IPS-NIHi7 (cell line): ENCODE measurements around the gene GREM1.

Experiments used
- DNase-seq: peaks from one replicate; pipeline ENCODE4 v3.0.0; 2012; ENCODE audit warnings: mixed read lengths; ENCODE audit errors: extremely low spot score

GREM1 gene

GRCh38 chr15:32717426-32718226, at the start of gene GREM1:
TSS of gene GREM1 (plus strand) at chr15:32718004. CDS start at chr15:32730691, 12,687 bp downstream.
- DNase-seq = peak; percentile 67

GRCh38 chr15:32668942-32669341, 48.9 kb upstream of the GREM1 start:
- peak; percentile 58 for DNase-seq

DNA sequence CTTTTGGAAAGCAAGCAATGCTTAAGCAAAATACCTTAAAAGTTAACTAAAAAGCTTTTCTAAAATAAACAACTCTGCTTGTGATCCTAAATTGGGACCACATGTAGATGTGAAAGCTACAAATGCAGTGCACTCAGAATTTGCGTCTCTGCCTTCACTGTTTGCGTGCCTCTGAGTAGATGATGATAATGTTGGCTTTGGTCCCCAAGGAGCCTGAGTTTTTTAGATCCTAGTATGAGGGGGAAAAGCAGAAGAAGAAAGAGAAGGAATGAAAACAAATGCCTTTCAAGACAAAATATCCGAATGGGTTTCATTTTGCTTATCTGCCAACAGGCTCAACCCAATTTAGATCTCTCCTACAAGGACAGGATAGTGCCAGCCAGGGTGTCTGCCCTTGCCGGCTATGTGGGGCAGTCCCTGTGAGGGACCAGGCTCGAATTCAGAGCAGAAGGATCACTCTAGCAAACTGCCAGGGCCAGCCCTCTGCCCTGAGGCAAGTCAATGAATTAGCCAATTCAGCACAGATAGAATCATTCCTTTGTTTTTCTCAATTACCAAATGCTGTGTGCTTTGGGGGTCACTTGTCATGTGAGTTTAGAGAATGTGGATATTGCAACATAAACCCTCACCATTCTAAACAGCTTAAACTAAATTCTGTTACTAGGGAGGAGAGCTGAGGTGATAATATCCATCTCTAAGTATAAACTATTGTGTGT, 47.8 kb upstream of the GREM1 start:
- peak; percentile 35 for DNase-seq

- DNase-seq = no peak
Observed at GRCh38 chr15:32670623-32671022, 47.2 kb upstream of the GREM1 start.

- no peak for DNase-seq
Observed at GRCh38 chr15:32671339-32672325, 46.2 kb upstream of the GREM1 start.

GRCh38 chr15:32674681-32675080, 43.1 kb upstream of the GREM1 start:
- DNase-seq = no peak

DNA sequence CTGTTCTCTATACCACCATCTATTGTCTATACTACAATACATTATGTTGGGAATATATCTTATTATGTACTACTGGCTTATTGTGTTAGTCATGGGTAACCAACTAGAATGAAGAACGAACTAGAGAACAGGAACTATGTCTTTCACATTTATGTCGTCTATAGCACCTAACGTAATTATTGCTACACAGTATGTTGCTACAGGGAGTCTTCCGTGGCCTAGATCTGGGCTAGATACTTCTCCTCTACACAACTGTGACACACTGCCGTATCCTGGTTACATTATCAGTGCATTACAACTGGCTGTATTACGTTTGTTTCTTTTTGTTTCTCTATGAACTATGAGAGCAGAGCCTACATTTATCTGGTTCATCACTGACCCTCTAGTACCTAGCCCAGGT, 42.3 kb upstream of the GREM1 start:
- DNase-seq = no peak

DNA sequence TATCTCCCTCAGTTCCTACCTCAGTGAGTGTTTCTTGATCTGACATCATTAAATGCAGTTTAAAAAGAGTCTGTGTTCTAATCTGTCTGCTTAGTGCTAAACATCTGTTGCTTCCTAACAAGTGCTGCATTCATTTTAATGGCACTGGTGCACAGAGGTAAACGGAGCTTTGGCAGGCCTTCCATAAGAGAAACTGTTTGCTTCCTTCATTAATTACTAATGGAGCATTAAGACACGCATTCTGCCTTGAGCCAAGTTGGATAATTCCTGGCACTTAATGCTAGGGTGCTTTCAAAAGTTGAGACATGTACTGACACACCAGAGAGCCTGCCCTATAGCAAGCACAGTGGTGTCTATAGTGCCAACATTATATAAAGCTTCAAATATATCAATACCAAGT, 41.6 kb upstream of the GREM1 start:
- no peak for DNase-seq

- DNase-seq = no peak
Observed at GRCh38 chr15:32677238-32677750, 40.5 kb upstream of the GREM1 start.

DNA sequence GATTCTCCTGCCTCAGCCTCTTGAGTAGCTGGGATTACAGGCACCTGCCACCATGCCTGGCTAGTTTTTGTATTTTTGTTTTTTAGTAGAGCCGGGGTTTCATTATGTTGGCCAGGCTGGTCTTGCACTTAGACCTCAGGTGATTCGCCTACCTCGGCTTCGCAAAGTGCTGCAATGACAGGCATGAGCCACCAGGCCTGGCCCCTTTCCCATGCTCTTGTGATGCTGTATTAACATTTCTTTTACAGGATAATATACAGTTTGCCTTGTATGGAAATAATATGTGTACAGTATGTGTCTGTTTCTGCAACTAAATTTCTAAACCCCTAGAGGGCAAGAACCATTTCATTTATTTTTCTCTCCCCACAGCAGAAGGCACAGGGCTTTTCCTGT, 38.5 kb upstream of the GREM1 start:
- no peak for DNase-seq

- no peak for DNase-seq
Observed at GRCh38 chr15:32682569-32682968, 35.2 kb upstream of the GREM1 start.

- no peak for DNase-seq
Observed at GRCh38 chr15:32682977-32683630, 34.7 kb upstream of the GREM1 start.

GRCh38 chr15:32683906-32684584, 33.8 kb upstream of the GREM1 start:
- DNase-seq = no peak

- DNase-seq = no peak
Observed at GRCh38 chr15:32685576-32685975, 32.2 kb upstream of the GREM1 start.

DNA sequence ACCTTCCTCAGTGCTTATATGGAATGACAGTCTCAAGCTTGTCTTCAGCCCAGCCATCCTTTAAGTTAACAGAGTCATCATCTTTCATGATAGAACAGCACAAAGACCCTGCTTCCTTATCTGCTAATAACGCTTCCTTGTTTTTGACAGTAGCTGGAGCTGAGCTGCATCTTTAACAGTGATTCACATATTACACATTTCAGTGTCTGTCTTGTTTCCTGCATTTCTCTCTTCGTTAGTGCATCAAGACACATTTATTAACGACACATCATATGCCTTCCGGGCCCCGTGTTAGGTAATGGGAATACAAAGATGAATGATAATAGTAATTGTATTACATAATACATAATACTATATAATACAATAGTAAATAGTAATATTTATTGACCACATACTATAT, 30.2 kb upstream of the GREM1 start:
- DNase-seq = no peak

- DNase-seq = no peak
Observed at GRCh38 chr15:32688151-32688639, 29.6 kb upstream of the GREM1 start.

GRCh38 chr15:32690941-32691688, 26.7 kb upstream of the GREM1 start:
- DNase-seq = no peak

DNA sequence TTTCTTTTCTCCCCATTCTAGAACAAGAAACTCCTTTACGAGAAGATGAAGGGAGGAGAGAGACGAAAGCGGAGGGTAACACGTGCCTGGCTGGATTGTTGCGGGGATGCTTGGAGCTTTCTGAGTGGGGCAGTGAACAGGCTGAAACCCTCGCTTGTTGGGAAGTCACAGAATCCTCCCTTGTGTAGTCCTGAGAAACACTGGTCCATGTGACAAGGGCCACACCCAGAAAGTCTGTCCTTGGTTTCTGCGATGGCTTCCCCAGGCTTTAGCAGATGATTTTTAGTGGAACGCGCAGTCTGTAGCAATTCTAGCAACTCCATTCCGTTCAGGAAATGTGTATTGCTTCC, 26.1 kb upstream of the GREM1 start:
- no peak for DNase-seq

DNA sequence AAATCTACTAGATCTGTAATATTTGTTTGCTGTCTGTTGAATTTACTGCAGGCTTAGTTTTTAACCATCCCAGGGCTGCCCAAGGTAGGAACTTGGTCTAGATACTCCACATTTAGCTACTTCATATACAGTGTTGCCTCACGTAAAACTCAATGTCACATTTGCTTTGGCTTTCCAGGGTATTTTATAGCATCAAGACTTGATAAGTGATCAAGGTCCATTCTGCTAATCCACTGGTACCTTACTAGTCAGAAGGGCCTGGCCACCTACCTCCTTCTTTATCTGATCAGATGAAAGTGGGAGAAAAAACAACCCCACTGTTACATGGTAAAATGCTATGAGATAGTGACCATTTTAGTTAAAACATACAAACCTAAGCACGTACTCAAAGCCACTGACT, 25.5 kb upstream of the GREM1 start:
- DNase-seq = no peak
